NCI-H2227 treated with DMSO at 0.1 percent for 48 hours (cell line): ENCODE measurements around the gene PHACTR1.

ENCODE experiments used
- DNase-seq: peaks from one replicate; lab custom pipeline; 2025; lab: John Stamatoyannopoulos, UW

Gene PHACTR1

GRCh38 chr6:12950976-12951375, 234.4 kb downstream of the PHACTR1 start:
- DNase-seq = no peak

GRCh38 chr6:12951415-12951814, 234.8 kb downstream of the PHACTR1 start:
- no peak for DNase-seq

DNA sequence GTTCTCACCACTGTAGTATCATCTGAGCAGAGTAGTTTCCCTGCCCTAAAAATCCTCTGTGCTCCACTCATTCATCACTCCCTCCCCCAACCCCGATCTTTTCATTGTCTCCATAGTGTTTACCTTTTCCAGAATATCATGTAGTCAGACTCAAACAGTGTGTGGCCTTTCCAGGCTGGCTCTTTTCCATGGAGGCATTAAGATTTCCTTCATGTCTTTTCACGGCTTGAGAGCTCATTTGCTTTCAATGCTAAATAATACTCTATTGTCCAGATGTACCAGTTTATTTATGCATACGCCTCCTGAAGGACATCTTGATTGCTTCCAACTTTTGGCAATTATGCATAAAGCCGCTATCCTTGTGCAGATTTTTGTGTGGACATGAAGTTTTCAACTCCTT, 235.8 kb downstream of the PHACTR1 start:
- DNase-seq = no peak

DNA sequence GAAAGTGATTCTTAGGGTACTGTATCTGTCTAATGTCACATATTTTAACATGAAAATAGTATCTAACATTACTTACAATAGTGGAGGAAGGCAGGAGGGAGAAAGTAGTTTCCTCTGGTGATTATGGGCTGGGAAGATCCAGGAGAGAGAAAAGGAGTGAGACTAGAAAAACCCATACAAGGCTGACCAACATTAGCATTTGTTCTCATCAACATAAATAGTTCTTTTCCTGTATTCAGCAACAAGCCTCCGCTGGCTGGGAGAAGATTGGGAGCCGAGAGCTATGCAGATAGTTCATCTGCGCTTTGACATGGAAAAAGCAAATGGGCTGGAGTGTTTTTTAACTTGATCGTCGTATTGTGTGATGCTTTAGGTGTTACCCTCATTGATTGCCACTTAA, 239.4 kb downstream of the PHACTR1 start:
- no peak for DNase-seq

DNA sequence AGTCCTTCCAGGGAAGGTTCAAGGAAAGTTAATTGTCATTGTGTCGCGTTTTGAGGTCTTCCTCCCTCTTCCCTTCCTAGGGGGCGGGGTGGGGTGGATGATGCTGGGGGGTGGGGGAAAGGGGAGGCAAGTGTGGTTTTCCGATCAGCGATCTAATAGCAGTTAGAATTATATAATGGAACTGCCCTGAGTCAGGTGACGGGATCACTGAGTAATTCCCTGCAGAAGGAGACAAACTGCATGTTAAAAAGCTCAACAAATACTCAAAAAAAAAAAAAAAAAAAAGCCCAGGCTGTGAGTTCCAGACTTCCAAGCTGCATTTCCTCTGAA, 240.4 kb downstream of the PHACTR1 start:
- no peak for DNase-seq

GRCh38 chr6:12957321-12958051, 240.9 kb downstream of the PHACTR1 start:
- DNase-seq = no peak

DNA sequence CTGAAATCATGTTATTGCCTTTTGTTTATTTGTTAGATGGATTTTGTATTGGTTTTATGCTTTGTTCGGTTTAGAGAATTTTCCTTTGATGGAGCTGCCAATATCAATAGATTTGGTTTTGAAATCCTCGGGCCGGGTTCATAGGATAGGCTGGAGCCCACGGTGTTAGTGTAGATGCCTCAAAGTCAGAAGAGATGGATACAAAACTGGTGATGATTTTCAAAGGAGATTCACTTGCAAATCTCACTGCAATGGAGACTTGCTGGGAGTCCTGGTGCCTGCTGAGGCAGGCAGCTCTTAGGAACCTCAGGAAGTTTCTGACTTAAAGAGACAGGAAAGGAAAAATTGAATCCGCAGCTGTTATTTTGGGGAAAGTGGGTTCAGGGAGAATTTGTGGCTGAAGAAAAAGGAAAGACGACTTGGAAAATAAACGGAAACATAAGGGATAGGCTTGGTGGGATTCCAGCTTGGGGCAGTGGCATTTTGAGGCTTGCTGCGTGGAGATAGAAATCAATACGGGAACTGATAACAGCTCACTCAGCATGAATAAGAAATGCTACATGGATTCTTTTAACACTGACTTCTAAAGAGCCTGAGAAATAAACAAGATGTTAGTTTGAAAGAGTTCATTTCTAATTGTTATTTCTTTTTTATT, 241.6 kb downstream of the PHACTR1 start:
- no peak for DNase-seq

DNA sequence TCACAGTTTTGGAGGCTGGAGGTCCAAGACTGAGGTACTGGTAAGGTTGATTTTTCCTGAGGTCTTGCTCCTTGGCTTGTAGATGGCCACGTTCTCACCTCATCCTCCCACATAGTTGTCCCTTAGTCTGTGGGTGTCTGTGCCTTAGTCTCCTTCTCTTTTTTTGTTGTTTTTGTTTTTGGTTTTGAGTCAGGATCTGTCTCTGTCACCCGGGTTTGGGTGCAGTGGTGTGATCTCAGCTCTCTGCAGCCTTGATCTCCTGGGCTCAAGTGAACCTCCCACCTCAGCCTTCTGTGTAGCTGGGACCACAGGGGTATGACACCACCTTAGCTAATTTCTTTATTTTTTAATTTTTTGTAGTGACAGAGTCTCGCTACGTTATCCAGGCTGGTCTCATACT, 245.2 kb downstream of the PHACTR1 start:
- no peak for DNase-seq

DNA sequence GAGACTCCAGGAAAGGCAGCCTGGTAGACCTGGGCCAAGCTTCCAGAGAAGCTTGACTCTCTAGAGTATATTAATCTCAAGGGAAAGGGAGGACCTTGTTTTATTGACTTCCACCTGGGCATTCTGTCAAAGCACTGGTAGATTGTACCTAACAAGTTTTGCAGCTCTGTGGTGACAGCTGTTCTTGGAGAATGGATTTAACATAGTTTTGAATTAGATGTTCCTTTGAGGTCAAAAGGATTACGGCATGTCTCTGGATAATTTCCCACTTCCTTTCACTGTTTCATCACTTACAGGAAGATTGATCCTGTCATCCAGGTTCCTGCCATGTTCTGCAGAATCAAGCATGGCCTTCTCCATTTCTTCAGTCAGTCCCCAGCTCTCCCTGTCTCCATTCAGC, 246.0 kb downstream of the PHACTR1 start:
- DNase-seq = no peak

- DNase-seq = no peak
These were observed 246.4 kb downstream of the PHACTR1 start for GRCh38 chr6:12962987-12963386.

GRCh38 chr6:12963567-12963966, 247.0 kb downstream of the PHACTR1 start:
- DNase-seq = no peak

- no peak for DNase-seq
These were observed 251.1 kb downstream of the PHACTR1 start for GRCh38 chr6:12967686-12968085.

GRCh38 chr6:12968290-12968689, 251.7 kb downstream of the PHACTR1 start:
- no peak for DNase-seq

GRCh38 chr6:12968839-12969558, 252.4 kb downstream of the PHACTR1 start:
- no peak for DNase-seq

GRCh38 chr6:12969966-12970365, 253.4 kb downstream of the PHACTR1 start:
- no peak for DNase-seq

DNA sequence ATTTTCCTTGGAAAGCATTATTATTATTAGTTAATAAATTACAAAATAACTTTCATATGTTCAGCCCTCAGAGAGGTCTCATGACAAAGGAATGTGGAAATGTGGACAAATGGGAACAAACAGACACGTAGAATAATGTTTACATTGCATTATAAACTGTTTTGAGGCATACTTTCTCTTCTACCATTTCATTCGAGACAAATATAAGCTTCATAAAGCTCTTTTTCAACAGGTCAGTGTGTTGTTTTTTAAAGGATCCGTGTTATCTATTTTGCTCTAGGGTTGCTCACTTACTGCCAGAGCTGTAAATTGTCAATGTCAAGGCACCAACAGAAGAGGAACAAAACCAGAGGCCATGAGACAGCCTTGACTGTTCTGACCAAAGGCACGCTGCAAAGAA, 256.8 kb downstream of the PHACTR1 start:
- no peak for DNase-seq

DNA sequence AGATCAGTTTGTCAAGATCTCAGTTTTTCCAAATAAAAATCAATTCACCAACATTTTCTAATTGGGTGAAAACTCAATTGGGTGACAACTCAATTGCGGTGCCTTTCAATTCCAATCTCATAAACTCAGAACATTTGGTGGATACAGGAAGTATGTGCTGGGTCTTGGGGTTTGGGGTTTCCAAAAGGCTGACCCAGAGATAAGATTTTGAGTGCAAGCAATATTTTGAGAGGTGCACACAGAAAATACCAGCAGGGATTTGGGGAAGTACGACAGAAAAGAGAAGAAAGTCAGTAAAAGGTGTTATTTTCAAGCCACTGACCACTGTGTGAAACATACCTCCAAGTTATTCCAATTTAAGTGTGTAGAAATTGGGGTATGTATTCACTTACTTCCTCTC, 258.0 kb downstream of the PHACTR1 start:
- no peak for DNase-seq

DNA sequence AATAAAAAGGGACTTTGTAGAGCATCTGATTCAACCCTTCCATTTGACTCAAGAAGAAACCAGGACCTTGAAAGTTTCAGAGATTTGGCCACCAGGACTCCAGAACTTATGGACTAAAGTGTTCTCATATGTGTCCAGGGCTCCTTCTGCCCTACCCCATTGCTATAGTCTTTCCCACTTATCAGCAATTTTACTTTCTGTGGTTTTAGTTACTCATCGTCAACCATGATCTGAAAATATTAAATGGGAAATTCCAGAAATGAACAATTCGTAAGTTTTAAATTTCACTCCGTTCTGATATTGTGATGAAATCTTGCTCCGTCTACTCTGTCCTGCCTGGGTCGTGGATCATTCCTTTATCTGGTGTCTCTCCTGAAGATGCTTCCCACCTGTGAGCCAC, 259.8 kb downstream of the PHACTR1 start:
- no peak for DNase-seq

DNA sequence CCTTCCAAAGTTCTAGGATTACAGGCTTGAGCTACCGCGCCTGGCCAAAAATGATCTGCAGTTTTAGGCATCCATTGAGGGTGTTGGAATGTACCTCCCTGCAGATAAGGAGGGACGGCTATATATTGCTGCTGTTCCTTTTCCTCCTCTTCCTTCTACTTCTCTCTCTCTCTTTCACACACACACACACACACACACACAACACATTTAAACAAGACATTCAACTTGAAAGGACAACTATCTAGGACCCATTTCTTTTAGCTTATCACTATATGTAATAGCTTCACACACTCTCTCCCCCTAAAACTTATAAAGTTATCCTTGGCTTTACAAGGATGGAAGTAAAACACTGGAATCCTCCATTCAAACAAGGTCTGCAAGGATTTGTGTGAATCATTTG, 260.6 kb downstream of the PHACTR1 start:
- no peak for DNase-seq

- DNase-seq = no peak
These were observed 261.2 kb downstream of the PHACTR1 start for GRCh38 chr6:12977806-12978205.

GRCh38 chr6:12980741-12981140, 264.2 kb downstream of the PHACTR1 start:
- no peak for DNase-seq

GRCh38 chr6:12984776-12985175, 268.2 kb downstream of the PHACTR1 start:
- no peak for DNase-seq

GRCh38 chr6:12987783-12988182, 271.2 kb downstream of the PHACTR1 start:
- no peak for DNase-seq
